Hematopoietic multipotent progenitor cell treated with erythropoietin and hydrocortisone succinate and interleukin-3 and kit ligand, for 17 days (in vitro differentiated cells): ENCODE measurements around the gene PDE8A.

Experiments used
- DNase-seq: peaks from one replicate; pipeline ENCODE4 v3.0.0-alpha.2; 2015; ENCODE audit warnings: low spot score

PDE8A gene, protein sequence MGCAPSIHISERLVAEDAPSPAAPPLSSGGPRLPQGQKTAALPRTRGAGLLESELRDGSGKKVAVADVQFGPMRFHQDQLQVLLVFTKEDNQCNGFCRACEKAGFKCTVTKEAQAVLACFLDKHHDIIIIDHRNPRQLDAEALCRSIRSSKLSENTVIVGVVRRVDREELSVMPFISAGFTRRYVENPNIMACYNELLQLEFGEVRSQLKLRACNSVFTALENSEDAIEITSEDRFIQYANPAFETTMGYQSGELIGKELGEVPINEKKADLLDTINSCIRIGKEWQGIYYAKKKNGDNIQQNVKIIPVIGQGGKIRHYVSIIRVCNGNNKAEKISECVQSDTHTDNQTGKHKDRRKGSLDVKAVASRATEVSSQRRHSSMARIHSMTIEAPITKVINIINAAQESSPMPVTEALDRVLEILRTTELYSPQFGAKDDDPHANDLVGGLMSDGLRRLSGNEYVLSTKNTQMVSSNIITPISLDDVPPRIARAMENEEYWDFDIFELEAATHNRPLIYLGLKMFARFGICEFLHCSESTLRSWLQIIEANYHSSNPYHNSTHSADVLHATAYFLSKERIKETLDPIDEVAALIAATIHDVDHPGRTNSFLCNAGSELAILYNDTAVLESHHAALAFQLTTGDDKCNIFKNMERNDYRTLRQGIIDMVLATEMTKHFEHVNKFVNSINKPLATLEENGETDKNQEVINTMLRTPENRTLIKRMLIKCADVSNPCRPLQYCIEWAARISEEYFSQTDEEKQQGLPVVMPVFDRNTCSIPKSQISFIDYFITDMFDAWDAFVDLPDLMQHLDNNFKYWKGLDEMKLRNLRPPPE

DNA sequence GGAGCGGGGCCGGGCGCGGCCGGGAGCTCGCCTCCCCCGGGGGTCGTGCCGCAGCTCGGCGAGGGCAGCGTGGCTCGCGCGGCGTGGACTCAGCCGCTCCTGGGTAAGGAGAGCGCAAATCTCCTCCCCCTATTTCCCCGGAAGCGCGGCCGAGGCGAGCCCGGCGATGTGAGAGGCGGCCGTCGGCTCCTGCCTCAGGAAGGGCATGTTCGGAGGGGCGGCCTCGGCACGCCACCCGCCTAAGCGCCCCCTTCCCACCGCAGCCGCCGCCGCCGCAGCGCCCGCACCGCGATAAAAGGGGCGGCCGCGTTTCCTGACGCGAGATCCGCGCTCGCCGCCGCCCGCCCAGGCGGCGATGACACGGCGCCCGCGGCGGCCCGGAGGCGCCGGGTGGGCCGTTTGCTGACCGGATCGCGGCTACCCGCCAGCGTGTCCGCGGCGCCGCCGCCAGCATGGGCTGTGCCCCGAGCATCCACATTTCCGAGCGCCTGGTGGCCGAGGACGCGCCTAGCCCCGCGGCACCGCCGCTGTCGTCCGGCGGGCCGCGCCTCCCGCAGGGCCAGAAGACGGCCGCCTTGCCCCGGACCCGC is at the start of gene PDE8A:
TSS of gene PDE8A (plus strand) at position 146 of the 590 bp plus-strand sequence. CDS start at position 453, 307 bp downstream.
- DNase-seq: no peak

DNA sequence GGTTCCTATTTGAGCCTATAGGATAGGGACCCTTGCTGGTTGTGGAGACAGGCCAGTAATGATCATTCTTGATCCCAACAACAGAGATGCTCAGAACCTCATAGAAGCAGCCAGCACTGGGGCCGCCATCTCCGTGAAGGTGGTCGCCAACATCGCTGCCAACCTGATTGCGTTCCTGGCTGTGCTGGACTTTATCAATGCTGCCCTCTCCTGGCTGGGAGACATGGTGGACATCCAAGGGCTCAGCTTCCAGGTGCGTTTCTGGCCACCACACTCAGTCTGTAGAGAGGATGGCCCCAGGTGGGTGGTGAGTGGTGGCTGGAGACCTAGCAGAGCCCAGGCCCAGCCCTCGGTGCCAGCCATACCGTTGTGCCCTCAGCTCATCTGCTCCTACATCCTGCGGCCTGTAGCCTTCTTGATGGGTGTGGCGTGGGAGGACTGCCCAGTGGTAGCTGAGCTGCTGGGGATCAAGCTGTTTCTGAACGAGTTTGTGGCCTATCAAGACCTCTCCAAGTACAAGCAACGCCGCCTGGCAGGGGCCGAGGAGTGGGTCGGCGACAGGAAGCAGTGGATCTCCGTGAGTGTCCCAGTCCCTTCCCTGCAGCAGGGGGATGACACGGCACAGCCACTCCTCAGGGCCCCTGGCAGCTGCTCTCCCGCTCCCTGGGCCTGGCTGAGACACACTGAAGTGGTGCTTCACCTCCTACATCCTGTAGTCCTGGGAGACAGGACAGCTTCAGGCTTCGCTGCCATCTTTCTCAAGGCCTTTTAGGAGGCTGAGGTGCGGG is 46.5 kb upstream of the PDE8A start:
- no peak for DNase-seq

DNA sequence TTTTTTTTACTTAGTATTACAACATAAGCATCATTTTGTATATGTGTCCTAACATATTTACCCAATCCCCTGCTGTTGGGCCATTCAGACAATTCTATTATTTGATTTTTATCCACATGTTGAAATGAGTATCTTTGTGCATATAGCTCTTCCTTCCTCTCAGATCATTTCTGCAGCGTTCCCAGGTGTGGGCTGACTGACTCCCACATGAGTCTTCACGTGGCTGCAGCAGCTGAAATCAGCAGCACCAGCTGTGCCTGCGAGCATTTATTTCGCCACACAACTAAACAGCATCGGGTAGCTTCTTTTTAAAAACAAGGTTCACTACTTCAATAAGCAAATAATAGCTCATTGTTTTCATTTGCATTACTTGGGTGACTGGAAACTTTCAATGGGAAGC is 44.5 kb upstream of the PDE8A start:
- no peak for DNase-seq

DNA sequence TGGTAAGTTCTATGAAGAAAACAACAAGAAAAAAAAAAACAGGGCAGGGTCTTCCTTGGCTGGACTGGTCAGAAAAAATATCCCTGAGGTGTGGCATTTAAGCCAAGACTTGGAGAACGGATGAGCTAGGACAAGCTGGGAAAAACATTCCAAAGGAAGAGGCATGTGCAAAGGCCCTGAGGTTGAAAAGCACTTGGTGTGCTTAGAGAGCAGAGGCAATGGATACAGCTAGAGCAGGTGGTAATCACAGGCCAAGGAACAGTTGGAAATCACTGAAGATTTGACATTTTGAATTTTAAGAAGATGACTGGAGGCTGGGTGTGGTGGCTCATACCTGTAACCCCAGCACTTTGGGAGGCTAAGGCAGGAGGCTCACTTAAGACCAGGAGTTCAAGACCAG is 42.9 kb upstream of the PDE8A start:
- DNase-seq: no peak

DNA sequence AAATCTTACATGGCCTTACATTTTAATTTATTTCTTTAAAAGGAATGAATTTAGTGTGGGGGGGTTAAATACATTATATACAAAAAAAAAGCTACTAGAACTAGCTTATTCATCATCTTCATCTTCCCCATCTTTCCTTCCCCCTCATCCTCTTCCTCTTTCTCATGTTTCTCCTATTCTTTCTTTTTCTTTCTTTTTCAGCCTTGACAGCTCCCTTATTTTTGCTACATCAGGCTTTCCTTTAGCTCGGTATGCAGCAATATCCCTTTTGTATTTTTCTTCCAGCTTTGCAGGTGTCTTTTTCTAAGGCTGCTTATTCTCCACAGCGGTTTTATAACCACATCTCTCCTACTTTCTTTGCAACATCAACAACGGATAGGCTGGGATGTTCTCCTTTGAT is 41.3 kb upstream of the PDE8A start:
- no peak for DNase-seq

DNA sequence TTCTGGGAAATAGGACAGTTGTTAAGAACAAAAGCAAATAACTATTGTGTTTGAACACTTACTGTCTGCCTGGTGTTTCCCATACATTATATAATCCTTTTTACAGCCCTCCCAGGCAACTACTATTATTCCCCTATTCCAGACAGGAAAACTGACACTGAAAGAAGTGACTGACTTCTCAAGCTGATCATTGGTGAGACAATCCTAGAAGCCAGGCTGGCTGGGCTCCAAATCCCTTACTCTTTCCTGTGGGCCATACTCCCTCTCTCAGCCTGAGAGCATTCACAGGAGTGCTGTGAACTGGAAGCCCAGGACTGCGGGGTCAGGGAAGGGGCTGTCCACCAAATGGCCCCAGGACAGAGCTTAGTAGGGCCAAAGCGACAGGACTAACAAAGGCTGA is 39.2 kb upstream of the PDE8A start:
- no peak for DNase-seq

DNA sequence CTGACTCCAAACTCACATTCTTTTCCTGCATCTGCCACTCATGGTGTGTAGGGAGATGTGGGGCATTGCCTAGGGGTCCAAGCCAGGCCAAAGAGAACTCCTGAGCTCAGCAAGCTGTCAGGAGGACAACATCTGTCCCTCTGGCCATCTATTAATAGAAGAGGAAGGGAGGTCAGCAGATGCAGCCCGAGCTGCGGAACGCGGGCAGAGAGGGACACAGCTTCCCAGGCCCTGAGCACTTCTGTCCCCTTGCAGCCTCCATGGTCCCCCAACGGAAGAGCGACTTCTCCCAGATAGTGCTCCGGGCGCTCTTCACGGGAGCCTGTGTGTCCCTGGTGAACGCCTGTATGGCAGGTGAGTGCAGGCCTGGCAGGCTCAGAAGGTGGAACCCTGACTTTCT is 37.3 kb upstream of the PDE8A start:
- no peak for DNase-seq

DNA sequence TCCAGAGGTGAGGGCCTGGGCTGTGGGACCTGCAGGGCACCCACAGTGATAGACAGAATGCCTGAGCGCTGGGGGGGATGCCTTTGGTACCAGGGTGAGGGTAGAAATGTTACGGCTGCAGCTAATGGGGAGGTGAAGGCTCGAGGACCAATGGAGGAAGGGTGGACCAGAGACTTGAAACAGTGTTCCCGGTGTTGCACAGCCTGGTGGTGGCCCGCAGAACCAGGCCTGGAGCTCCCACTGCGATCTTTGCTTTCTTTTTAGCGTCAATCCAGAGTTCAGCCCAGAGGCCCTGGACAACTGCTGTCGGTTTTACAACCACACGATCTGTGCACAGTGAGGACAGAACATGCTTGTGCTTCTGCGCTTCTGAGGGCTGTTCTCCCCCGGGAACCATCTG is 36.8 kb upstream of the PDE8A start:
- no peak for DNase-seq

GRCh38 chr15:84946772-84947489 is 34.7 kb upstream of the PDE8A start:
- no peak for DNase-seq

DNA sequence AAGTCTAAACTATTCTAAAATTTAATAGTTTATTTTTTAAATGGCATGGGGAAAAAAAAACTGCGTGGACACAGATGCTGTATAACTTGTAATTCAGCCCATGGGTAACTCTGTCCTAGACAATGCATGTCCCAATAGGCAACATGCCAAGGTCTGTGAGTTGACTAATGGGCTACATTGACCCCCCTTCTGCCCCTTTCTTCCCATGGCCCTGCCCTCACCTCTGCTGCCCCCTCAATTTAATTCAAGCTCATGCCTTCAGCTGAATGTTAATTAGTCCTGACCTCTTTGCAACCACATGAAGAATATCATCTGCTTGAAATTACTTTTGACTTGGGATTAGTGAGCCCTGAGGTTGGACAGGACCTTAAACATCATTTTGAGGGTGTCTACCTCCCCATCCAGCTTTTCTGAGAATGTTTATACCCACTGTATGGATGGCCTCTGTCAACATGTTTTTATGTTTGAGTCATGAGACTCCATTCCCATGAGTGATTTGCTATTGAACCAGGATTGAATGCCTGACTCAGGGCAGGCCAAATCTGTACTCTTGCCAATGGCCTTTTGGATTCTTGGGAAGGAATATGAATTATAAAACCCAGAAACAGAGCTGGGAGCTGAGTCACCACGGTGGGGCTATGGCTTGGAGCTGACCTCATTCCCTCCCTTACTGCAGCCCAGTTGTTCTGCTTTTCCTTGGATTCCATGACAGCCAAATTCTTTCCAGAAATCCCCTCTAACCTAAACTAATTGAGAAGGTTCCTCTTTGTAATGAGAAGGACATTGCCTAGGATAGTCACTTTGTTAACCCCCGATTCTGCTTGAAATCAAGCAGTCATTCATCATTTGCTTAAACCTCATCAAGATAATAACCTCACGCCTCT is 33.5 kb upstream of the PDE8A start:
- DNase-seq: no peak

DNA sequence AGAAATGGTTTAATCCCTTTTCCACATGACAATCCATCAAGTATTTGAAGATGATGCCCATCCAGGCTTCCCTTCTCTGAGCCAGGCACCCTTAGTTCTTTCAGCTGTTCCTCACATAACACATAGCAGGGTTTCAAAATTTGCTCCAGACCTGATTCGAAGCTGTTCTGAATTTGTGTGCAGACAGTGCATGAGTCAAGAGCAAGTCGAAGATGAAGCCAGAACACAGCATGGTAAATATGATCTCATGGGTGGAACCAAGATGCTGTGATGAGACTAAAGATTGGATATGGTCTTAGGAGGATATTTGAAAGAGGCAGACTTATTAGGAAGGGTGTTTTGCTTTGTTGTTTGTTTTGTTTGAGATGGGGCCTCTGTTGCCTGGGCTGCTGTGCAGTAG is 32.6 kb upstream of the PDE8A start:
- DNase-seq: no peak

GRCh38 chr15:84949845-84950569 is 31.6 kb upstream of the PDE8A start:
- no peak for DNase-seq

- DNase-seq: no peak
These were observed 31.0 kb upstream of the PDE8A start for GRCh38 chr15:84950570-84951111.

DNA sequence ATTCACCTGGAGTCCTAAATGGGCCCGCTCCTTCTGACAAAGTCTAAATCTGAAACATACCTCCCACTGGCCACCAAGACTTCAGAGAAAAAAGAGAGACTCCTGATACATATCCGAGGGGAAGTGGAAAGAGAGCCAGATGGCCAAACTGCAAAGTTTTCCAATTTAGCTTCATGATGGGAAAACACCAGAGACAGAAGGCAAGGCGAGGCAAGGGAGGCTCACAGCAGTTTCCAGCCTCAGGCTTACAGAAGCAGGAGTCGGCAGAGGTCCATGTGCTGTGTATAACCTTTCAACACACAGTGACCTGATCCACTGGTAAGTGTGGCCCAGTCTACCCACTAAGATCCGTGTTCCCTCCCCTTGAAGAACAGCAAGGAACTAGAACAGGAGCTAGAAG is 29.9 kb upstream of the PDE8A start:
- DNase-seq: no peak

DNA sequence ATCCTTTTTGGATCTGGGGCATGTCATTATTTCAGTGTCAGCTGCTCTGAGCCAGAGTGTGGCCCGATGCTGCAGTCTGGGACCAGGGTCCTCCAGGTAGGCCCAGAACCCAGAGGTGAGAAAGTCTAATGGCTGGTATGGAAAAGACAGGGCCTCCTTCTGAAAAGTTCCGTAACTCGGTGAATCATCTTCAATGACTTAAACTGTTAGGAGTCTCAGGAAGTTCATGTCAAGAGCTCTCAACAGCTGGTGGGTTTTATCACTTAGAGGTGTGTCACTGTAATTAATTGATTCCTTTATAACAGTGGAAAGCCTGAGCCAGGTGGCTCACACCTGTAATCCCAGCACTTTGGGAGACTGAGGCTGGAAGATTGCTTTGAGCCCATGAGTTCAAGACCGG is 28.5 kb upstream of the PDE8A start:
- no peak for DNase-seq

- no peak for DNase-seq
These were observed 27.9 kb upstream of the PDE8A start for GRCh38 chr15:84953726-84954125.

DNA sequence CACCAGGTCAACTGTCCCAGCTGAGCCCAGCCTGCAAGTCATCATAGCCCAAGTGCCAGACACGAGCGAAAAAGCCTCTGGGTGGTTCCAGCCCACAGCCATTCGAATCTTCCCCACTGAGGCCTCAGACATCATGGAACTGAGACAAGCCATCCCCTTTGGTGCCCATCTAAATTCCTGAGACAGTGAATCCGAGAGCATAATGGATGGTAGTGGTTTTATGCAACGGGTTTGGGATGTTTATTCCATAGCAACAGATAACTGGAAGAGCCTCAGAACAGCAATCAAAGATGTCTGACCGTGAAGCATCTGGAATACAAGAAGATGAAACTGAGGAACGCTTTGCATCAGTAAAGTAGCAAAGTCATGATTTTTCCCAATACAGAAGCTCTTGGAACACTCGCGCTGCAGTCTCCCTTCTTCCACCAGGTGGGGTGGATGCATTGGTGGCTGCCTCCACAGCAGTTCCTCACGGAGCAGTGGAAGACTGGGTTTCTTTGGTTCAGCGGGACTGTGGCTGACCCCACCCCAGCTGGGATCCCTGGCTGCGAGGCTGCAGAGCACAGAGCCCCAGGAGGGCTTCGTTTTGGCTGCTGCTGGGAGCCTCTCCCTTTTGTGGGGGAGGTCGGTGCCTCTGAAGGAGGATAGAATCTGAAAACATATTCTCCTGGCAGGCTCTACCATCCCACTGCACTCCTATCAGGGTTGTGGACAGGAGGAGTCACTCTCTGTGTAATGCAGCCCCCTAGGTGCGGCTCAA is 26.4 kb upstream of the PDE8A start:
- no peak for DNase-seq

DNA sequence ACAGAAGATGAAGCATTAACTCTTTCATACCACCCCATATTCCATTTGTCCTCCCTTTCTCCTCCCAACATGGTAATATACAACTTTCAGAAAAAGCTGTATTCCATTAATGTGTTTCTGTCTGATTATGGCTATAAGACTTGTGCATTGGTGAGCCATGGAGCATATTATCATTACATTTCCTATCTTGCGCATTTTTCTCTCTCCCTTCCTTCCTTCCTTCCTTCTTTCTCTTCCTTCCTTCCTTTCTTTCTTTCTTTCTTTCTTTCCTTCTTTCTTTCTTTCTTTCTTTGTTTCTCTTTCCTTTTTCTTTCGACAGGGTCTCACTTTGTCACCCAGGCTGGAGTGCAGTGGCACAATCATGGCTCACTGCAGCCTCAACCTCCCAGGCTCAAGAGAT is 25.5 kb upstream of the PDE8A start:
- no peak for DNase-seq
